CD4-positive, alpha-beta T cell treated with Interferon gamma for 1 hour (primary cell): ENCODE measurements around the gene NPR3.

Experiments used
- DNase-seq: peaks from one replicate; pipeline ENCODE4 v3.0.0-alpha.2; 2020

The NPR3 gene, protein sequence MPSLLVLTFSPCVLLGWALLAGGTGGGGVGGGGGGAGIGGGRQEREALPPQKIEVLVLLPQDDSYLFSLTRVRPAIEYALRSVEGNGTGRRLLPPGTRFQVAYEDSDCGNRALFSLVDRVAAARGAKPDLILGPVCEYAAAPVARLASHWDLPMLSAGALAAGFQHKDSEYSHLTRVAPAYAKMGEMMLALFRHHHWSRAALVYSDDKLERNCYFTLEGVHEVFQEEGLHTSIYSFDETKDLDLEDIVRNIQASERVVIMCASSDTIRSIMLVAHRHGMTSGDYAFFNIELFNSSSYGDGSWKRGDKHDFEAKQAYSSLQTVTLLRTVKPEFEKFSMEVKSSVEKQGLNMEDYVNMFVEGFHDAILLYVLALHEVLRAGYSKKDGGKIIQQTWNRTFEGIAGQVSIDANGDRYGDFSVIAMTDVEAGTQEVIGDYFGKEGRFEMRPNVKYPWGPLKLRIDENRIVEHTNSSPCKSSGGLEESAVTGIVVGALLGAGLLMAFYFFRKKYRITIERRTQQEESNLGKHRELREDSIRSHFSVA

DNA sequence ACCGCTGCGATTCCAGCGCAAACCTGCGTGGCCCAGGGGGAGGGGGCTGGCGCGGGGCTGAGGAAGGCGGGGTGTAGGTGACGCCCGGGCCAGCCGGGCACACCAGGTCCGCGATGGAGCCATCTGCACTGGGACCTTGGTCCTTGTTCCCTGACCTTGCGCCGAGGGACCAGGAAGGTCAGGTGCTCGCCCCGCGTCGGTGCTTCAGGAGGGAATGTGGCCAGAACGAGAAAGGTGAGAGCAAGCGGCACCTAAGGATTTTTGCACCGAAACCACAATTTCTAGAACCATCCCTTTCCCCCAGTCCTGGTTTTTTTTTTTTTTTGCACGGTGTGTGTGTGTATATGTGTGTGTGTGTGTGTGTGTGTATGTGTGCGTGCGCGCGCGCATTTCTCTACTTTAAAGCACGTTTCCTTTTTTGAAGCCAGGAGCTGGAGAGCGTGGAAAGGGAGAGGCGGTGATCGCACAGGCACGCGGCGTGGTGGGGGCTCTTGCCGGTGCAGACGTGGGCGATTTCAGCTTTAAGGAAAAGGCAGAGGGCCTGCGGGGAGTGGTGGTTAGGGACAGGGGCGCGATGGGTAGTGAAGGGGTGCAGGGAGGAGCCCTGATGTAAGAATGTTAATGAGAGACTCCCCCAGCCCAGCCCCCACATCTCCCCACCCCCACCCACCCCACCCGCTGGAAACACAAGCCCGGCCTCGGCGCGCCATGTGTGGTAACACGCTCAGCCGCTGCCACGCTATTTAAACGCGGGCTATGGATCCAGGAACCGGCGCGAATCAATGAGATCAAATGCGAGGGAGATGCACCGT, at the start of gene NPR3:
Gene NPR3, plus strand, starts transcription at position 772 of the 812 bp plus-strand sequence. CDS start 456 bp downstream, outside the sequence.
- DNase-seq, result no peak

DNA sequence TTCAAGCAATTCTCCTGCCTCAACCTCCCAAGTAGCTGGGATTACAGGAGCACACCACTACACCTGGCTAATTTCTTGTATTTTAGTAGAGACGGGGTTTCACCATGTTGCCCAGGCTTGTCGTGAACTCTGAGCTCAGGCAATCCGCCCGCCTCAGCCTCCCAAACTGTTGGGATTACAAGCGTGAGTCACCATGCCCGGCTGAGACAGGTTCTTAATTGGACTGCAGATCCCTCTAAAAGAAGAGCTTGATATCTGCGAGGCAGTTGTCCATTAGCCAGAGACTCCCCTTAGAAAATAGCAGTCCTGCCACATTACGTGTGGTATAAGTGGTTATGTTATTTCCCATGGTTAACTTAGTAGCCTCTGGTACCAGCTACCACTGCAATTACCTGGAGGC, 46.6 kb upstream of the NPR3 start:
- no peak for DNase-seq

DNA sequence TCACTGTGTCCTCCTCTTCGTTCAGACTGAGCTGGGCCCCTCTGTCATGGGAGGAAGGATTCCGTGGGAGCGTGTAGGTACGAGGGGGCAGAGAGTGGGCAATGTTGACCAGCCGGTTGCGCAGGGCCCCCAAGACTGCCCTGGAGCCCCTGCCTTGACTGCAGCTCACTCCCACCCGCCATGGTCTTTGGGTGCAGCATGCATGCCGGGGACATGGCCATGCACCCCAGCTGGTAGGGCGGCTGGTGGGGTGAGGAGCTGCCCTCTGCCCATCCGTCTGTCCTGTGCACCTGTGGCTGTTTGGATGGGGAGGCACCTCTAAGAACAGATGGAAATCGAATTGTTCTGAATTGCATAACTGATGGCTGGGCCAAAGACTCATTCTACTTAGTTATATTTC, 42.6 kb upstream of the NPR3 start:
- DNase-seq, result no peak

DNA sequence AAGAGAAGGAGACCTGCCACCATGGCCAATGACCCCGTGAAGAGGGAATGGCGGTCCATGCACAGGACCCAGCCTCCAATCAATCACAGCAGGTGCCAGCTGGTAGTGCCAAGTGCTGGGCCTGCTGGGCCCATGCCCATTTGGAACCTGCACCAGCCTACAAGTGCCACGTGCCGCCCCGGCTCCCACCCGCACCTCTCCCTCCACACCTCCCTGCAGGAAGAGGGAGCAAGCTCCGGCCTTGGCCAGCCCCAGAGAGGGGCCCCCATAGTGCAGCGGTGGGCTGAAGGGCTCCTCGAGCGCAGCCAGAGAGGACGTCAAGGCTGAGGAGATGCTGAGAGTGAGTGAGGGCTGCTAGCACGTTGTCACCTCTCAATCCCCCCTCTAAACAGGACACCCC, 37.8 kb upstream of the NPR3 start:
- DNase-seq, result no peak

DNA sequence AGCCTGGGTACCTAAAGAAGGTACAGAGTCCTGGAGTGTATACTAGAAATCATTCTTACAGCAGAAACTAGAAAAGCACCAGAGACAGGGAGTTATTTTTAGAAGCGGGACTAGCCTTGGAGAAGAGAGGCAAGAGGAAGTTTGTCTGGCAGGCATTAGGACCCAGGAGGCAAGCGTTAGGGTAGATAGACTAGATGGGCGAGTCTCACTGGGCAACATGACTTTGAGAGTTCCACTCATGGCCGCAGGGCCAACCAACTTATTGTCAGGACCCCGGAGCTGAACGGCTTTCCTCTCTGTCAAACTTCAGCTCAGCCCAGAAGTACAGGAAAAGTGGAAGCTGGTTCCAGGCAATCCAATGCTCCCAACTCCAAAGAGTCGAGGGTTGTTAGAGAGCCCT, 34.1 kb upstream of the NPR3 start:
- no peak for DNase-seq

DNA sequence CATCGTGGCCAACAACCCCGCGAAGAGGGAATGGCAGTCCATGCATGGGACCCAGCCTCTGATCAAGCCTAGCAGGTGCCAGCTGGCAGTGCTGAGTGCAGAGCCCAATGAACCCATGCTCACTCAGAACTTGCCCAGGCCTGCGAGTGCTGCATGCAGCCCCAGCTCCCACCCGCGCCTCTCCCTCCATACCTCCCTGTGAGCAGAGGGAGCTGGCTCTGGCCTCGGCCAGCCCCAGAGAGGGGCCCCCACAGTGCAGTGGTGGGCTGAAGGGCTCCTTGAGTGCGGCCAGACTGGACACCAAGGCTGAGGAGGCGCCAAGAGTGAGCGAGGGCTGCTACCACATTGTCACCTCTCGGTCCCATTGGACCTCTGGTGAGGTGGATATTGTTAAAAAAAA, 32.6 kb upstream of the NPR3 start:
- no peak for DNase-seq

DNA sequence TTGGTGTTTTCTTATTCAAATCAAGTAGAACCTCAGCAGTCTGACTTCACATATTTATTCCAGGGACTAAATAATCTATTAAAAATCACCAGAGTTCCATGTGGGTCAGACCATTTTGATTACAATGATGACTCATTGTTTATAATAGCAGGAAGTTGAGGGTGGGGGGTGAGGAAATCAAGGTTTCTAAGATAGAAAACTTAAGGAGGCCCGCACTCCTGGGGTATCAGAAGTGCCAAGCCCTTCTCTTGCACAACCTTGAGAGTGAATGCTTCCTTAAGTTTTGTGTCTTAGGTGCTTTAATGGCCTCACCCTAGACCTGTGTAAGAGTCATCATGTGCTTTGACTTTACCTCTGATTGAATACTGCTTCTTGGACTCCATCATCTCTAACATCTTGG, 31.9 kb upstream of the NPR3 start:
- DNase-seq, result no peak

DNA sequence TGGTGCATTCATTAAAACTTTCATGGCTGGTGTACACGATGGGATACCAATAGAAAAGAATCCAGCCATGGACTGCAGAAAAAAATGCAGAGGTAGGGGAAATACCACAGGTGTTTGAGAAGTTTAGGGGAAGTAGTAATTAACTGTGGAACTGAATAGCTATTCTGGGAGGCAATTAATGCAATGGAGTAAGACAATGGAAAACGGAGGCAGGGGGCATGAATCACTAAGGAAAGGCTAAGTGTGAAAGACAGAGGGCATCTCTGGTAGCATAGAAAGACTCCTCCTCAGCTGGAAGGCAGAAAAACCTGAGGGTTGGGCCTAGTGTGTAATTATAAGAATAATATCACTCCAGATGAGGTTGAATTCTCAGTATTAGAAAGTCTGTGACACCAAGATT, 30.9 kb upstream of the NPR3 start:
- DNase-seq, result no peak

DNA sequence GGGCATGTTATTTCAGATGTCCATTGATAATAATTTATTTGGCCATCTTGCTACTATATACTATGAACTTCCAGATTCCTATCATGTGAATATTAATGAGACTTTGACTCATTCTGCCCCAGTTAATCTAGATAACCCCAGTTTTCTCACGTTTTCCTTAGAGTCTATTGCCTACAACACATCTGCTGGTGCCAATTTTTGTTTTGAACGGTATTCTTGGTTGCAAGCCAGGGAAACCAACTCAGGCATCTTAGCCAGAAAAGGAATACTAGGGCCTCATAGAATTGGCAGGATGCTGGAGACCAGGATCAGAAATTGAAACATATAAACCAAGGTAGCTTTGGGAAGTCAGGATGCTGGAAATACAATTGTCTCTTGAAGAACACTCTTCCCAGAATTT, 28.0 kb upstream of the NPR3 start:
- DNase-seq, result no peak

DNA sequence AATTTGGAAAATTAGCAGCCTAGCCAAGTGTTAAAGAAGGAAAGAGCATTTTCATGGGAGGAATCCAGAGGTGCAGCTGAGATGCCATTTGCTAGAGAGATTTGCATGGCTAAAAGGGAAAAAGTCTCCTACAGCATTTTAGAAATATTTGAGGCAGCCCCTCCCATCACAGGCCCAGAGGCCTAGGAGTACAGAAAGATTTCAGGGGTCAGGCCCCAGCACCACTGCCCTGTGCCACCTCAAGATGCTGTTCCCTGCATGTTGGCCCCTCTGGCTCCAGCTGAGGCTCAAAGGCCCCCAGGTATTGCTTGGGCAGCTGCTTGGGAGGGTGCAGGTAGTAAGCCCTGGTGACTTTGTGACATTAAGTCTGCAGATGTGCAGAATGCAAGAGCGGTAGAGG, 26.9 kb upstream of the NPR3 start:
- no peak for DNase-seq

DNA sequence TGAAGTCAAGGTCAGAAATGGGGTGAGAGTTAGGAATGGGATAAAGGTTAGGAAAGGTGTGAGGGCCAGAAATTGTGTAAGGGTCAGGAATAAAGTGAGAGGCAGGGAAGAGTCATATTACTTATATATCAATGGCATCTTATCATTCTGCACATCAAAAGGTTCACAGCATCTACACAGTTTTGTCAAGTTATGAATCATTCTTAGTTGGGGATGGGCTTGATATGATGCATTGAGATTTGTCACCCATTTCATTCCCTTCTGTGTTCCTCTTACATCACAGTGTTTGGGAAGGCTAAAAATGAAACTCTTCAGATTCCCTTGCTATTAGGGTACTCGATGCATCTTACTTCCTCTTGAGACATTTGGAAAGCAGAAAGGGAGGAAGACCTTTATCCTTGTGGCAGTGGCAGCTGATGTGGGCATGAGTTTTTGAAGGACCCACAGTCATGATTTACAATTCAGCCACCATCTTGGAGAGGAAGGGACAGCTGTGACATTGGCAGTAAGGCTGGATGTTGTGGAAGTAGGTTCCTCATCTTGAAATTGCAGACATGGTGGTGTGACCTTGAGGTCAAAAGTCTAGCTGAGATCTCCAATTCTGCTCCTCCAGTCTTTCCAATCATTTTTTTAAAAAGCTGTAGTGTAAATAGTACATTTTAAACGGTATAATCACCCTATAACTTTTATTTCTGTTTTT, 24.2 kb upstream of the NPR3 start:
- DNase-seq, result no peak

DNA sequence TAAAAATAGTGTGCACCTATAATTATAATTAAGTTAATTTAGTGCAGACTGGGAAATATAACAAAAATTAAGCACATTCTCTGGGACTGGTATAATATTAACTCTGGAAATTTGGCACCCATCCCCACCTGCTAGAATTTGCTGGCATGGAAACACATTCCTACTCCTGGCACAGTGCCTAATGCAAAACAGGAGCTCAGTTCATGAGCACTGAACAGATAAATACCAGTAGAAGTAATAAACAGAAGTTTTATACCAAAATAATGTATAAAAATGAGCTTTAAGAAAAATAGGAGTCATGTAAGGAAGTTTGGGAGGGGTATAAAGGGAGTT, 23.7 kb upstream of the NPR3 start:
- DNase-seq, result no peak

DNA sequence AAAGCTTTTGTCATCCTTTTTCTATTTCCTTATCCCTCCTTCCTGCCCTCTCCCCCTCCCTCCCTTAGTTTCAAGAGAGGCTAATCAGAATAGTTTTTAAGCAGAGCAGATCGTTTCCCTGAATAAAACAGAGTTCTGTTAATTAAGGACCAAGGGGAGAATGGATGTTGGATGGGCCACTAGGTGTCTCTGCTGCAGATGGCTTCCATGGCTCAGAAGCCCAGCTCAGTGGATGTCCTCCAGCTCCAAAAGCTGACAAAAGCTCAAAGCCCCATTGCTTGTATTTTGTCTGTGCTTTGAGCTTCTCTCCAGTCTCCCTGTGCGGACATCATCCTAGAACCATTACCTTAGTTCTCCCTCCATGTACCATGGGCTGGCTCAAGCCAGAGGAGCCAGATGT, 21.0 kb upstream of the NPR3 start:
- DNase-seq, result no peak

DNA sequence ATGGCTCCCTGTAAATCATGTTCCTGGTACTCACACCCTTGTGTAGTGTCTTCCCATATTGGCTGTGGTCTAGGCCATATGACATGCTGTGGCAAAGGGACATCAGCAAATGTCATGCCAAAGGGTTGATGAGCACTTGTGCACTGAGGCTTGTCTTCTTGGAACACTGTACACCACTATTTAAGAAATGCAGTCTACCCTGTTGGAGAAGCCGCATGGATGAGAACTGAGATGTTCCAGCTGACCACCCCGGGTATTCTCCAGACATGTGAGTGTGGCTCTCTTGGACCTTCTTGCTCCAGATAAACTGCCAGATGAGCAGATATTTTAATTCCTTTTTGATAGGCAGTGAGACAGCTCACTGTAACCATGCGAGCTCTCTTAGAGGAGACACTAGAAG, 20.5 kb upstream of the NPR3 start:
- no peak for DNase-seq

DNA sequence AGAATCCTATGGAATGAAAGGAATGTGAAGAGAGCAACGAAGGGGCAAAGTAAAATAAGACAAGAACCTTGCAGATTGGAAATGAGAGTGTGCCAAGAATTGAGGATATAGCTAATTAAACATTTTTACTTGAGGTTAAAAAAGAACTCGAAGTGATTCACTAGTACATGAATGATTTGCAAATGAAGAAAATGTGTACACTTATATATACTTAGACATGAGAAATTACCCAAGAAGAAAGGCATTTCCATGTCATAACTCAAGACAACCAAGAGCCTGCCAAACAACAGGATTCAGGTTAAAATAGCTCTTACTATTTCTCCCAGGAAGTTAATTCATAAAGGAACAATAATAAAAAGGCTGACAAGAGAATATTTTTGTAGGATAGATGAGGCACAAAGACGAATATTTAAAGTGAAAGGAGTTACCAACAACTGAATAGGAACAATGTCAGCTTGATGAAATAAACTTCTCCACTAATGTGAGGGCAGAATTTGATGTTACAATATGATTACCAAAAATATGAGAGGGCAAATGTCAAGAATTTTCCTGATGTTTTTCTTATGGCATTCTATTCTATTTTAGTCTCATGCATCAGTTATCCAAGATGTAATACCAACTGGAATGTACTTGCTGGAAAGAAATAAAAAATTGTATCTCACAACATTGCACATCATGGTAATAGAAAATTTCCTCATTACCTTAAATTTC, 18.9 kb upstream of the NPR3 start:
- no peak for DNase-seq

DNA sequence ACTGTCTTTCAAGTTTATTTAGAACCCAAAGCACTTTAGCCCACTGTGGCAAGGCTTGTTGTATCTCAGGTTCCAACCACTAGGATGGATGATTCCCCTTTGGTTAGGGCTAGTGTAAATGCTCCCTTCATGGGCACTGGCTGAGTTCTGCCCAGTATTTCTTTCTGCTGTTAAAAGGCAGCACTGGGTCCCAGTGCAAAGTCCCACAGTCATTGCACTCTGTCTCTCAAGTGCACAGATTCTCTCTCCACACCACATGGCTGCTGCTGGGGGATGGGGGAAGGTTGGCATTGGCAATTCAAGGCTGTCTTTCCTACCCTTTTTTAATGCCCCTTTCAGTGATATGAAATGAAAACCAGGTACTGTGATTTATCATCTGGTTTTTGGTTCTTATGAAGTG, 7.2 kb upstream of the NPR3 start:
- DNase-seq, result no peak

DNA sequence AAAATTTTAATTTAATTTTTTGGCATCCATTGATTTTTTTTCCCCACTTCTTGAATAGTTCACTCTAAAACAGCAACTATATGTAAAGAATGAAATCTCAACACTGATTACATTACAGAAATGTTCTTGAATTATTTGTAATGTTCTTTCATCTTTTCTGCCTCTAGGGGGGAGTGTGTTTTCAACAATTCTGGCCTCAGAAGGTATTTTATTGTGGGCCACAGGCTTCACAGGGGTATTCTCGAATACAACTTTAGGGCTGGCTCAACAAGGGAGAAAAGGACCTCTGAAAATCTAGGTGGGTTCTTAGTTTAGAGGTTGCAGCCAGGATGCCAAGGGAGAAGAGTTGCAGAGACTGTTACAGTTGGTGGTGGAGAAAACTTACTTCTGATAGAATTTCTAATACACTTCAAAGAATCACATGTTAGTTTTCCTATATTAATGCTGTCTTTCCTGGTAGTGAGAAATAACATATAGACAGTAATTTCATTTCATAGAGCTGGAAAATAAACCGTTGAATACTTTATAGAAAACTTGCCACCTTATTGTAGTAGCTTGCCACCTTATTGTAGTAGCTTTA, 3.6 kb upstream of the NPR3 start:
- DNase-seq, result no peak

DNA sequence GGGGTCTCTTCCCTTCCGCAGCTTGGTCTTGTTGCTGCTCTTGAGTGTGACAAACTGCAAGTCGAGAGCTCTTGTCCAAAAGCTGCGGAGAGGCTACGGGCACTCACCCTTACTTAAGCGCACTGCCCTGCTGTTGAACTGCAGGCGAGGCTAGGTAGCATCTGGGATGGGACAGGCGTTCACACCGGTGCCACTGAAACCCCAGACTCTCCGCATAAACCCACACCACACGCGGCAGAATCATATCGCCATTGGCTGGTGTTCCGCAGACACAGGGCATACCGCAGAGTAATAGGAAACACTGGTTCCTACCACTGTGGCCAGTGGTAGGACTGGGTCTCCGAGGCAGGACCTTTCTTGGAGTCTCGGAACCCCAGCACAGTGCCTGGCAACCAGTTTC, 2.2 kb upstream of the NPR3 start:
- no peak for DNase-seq

DNA sequence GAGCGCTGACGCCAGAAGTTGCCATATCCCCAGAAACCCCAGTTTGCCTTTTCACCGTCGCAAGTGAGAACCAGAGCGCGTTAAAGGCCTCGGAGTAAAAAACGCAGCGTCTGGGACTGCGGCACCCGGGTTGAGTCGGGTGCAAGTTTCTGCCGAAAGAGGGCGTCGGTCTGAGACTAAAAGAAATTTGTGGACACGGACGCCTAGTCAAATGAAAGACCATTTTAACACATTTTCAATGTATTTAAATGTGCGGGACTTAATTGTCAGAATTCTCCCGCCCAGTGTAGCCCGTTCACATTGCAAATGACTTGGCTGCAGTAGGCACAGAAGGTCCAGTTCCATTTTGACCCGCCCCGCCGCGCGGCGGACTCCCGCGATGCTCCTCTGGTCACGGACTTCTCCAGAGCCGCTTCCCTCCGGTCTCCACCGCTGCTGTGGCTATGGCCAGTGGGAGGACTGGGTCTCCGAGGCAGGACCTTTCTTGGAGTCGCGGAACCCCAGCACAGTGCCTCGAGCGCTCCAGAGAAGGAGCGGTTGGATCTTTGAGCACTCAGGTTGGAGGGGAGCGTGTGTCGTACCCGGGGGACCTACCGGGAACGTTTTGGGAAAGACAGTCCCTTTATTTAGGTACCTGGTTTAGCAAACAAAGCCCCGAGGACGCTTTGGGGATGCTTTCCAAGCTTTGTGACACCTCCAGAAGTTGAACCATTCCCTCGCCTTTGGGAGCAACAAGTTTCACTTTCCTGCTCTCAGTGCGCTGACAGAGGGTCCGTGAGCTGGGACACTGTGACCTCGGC, 1.2 kb upstream of the NPR3 start:
- no peak for DNase-seq

DNA sequence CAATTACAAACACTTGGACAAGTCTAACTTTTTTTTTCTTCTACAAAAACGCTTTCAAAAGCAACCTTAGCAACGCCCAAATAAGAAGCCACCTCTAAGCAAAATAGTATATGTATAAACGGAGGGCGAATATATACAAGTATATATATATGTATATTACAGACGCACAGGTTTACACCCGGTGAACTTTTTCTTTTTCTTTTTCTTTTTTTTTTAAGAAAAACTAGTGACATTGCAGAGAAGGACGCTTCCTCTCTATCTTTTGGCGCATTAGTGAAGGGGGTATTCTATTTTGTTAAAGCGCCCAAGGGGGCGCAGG, 200 bp downstream of the NPR3 start:
- DNase-seq, result no peak

DNA sequence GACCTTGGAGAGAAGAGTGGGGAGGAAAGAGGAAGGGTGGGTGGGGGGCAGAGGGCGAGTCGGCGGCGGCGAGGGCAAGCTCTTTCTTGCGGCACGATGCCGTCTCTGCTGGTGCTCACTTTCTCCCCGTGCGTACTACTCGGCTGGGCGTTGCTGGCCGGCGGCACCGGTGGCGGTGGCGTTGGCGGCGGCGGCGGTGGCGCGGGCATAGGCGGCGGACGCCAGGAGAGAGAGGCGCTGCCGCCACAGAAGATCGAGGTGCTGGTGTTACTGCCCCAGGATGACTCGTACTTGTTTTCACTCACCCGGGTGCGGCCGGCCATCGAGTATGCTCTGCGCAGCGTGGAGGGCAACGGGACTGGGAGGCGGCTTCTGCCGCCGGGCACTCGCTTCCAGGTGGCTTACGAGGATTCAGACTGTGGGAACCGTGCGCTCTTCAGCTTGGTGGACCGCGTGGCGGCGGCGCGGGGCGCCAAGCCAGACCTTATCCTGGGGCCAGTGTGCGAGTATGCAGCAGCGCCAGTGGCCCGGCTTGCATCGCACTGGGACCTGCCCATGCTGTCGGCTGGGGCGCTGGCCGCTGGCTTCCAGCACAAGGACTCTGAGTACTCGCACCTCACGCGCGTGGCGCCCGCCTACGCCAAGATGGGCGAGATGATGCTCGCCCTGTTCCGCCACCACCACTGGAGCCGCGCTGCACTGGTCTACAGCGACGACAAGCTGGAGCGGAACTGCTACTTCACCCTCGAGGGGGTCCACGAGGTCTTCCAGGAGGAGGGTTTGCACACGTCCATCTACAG, 760 bp downstream of the NPR3 start:
- DNase-seq, result no peak
